ENCODE results near the gene ESD. TPM values are rescaled to one million over a fixed set of nuclear protein-coding genes. Genes with fewer than 3 reads are reported as not detected.
"Not testable (repeated sequence)": the region's sequence is repeated elsewhere in the genome, so short reads cannot be mapped to it uniquely, and the experiment has no call there.

ESD gene, protein sequence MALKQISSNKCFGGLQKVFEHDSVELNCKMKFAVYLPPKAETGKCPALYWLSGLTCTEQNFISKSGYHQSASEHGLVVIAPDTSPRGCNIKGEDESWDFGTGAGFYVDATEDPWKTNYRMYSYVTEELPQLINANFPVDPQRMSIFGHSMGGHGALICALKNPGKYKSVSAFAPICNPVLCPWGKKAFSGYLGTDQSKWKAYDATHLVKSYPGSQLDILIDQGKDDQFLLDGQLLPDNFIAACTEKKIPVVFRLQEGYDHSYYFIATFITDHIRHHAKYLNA
- 124 TPM for total RNA-seq

DNA sequence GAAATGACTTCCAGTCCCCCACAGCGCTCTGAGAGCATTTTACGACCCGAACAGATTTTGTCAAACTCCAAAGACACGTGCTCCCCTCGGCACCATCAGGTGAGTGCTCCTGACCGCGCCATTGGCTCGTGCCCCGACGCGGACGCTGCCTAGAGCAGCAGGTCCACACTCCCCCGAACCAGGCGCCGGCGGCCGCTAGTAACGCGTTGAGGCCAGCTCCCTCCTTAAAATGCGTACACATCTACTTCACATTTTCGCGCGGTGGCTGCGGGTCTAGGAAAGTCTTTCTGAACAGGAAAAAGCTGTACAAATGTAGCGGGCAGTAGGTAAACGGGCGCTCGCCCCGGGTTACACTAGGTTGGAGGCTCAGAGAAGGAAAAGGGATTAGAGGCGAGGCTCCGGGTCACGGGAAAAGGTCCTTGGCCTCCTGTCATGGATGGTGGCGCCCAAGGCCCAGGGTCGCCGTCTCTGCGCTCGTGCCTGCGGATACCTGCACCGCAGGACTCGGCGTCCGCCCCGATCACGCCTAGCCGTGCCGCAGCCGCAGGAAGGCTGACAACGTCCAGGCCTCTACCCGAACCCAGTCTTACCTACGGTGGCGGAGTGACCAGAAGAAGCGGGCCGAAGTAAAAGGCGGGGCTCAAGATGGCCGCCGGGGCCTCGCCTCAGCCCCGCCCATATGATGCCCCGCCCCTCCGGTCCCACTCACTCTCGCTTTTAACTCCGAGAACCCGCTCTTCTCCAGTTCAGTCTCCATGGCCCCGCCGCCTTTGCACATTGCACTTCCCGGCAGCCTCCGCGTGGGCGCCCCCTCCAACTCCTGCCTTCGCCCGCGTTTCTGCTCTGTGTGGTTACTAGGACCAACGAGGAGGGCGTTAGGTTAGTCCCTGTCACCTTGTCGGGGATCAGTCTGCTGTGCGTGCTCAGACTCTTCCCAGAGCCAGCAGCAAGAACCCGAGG, at the start of gene ESD:
Gene ESD, minus strand, starts transcription at position 647 of the 960 bp plus-strand sequence. CDS start 5,748 bp downstream, outside the sequence.
- DNase-seq (ENCODE audit: low spot score in 2 of 2) (peak; percentile 68 to 86), FAIRE-seq (no peak)

DNA sequence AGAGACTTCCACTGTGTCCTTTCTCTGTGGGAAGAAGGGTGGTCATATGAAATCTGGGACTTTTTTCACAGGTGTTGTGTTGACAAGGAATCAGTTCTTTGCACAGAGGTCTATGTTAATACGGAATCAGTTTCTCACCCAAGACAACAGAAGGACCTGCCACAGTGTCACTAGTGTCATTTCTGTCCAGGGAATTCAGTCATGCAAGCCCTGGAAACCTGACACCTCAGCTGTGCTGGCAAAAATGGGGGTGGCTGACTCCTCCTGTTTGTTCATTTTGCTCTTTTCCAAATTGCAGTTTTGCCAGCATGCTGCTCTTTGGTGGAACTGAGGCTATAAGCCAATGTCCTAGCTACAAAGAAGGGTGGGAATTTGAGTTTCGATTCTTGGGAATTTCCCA, 49.8 kb upstream of the ESD start:
- DNase-seq (ENCODE audit: low spot score in 2 of 2) (no peak), FAIRE-seq (no peak)

DNA sequence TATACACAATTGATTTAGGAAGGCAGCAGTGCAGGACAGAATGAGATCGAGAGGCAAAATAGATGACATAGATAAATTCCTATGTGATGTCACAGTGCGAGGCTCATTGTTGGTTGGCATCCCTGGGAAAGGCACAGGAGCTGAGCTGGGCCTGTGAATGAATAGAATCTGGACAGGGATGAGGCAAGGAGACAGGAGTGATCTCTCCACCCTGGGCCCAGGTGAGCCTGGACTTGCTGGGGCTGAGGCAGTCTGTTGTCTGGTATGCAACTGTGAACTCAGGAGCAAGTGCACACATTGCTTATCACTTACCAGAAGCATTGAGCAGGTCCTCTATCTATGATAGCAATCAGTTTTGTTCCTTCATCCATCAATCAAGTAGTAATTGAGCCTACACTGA, 48.2 kb upstream of the ESD start:
- no peak for FAIRE-seq
- no peak for DNase-seq (ENCODE audit: low spot score in 2 of 2)

DNA sequence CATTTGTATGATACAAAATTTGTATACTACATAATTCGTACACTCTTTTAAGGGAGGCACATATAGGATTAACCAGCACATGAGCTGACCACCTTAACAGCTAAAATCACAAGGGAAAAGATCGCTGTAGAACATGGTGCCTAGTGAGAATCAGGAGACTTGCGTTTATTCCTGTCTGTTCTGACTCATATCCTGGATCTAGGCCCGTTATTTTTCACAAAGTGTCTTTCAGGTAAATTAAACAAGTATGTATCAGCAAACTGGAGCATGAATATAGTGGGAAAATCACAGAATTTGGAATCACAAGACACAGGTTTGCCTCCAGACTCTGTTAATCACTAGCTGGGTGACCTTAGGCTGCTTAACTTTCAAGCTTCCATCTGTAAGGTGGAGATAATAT, 47.5 kb upstream of the ESD start:
- FAIRE-seq (no peak), DNase-seq (ENCODE audit: low spot score in 2 of 2) (no peak)

DNA sequence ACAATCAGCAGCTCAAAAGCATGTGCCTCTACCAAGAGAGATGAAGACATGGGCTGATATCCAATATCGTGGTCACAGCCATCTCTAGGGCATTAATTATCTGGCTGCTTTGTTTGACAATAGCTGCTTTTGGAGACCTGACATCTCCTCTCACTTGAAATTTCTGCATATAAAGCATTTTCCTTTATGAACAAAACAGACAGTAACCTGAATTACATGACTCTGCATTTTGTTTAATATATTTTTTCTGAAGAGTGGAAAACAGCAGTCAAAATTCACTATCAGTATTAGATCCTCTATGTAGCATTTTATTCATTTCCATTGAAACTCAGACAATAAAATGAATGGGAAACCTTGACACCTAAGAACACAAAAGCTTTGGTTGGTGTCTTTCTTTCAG, 42.4 kb upstream of the ESD start:
- FAIRE-seq (no peak), DNase-seq (ENCODE audit: low spot score in 2 of 2) (no peak)

DNA sequence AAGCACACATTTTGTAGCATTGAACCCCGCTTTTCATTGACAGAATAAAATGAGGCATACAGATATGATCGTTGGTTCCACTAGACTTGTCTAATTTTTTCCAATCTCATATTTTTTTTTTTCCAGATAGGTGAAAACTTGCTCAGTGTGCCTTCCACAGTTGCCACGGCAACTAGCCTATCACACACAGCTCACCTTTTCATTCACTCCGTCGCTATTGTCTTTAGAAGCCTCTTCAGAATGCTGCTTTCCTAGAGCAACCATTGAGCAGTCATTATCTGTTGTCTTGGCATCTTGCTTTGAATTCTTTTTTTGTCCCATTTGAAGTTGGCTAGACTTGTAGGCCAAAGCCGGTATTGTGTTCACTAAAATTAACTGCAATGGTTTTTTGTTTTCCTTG, 37.7 kb upstream of the ESD start:
- DNase-seq (ENCODE audit: low spot score in 2 of 2) = no peak

DNA sequence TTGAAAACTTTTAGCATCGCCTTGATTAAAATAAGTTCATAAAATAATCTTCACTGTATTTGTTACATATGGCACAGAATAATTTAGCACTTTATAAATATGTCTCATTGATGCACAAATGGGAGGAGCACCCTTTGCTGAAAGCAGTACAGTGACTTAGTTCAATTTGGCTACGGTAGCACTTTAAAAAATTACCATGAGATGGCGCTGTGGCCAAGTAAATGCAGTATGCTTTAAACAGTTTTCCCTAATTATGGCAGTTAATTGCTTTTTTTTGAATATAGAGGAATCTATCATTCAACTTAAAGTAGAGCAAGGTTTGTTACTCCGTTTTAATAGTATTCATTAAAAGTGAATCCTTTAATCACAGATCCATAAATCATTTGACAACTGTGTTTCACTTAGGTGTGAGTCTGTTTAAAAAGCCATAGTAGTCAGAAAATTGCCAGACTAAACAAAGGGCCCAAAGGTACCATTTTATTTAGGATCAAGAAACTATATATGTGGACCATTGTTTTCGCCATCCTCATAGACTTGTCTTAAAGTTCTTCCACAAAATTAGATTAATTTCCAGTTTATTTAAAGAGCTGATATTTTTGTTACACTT, 34.7 kb upstream of the ESD start:
- FAIRE-seq (peak; percentile 55), DNase-seq (ENCODE audit: low spot score in 2 of 2) (peak in 1 of 2 donors; percentile 10)

More for the DNA sequence above, 37.7 kb upstream of the ESD start:
- FAIRE-seq = no peak

DNA sequence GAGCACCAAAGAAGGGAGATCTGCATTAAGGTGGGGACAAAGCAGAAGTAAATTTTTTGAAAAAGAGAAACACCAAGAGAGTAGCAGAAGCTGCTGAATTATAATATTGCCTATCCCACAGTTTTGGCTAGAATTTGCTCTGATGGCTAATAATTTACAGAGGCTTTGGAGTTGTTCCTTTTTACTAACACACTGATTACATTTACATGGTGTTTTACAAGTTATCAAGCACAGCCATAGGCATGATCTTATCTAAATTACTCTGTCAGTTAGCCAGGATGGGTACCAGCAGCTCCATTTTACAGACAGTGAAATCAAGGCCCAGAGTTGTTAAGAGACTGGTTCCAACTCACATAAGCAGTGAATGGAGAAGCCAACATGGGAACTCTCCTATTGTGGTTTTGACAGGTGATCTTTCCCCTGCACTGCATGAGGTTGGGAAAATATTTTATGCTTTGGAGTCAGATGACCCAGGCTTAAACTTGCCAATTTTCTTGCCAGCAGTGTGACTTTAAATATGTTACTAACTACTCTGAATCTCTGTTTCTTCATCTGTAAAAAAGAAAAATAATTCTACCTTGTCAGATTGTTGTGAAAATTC, 33.5 kb upstream of the ESD start:
- DNase-seq (ENCODE audit: low spot score in 2 of 2) = no peak
- no peak for FAIRE-seq

DNA sequence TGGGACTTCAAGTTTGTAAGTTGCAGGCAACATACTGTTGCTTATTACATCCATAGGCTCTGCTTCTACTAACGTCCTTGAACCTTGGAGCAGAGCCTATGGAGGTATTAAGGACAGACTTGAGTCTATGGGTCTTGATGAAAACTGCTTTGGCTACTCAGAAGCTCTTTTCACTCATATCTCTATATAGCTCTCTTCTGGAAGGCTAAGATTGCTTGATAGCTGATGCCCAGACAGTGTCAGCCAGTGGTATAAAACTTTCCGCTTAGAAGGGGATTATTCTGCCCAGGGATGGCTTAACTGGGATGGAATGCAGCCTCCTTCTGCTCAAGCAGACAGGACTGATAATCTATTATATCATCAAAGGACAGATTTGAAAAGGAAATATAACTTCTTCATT, 25.6 kb upstream of the ESD start:
- DNase-seq (ENCODE audit: low spot score in 2 of 2) (no peak), FAIRE-seq (no peak)

DNA sequence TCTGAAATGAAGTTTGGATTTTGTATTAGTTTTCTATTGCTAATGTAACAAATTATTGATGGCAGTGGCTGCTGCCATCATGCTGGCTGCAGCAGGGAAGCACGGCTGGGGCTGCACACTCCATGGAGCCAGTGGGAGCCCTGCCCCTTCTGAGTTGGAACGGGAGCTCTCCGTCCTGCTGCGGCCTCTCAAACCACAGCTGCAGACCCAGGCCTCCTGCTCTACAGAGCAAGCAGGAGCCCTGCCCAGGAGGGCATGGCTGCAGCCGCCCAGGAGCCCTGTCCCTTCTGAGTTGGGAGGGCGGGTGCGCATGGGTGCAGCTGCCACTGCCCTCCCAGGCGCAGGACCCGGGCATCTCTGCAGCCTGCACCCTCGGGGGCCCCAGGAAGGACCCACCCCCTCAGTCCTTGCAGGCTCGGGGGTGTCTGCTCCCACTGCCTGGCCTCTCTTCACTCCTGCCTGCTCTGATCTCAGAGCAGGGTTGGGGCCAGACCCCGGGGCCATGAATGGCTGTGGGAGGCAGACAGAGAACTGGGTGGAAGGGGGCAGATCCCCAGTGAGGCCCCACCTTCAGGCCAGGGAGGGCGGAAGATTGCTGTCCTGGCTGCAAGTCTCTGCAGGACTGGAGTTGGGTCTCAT, 21.0 kb upstream of the ESD start:
- DNase-seq (ENCODE audit: low spot score in 2 of 2) = no peak
- no peak for FAIRE-seq

DNA sequence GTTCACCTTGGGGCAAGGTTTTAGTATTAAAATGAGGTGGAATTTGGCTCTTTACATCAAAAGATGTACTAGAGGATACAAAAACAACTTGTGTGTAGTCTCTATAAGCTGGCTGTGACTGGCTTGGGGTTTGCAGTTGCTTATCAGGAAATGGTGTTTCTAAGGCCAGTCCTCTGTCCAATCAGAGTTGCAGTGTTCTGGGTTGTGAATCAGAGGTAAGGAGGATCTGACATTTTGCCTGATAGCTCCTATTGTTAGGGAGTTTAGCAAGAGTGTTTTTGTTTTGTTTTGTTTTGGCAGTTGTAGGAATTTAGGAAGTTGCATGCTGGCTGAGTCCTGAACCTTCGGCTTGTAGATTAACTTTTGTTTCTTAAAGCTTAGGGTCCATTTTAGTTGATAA, 20.1 kb upstream of the ESD start:
- DNase-seq (ENCODE audit: low spot score in 2 of 2) = no peak
- no peak for FAIRE-seq

DNA sequence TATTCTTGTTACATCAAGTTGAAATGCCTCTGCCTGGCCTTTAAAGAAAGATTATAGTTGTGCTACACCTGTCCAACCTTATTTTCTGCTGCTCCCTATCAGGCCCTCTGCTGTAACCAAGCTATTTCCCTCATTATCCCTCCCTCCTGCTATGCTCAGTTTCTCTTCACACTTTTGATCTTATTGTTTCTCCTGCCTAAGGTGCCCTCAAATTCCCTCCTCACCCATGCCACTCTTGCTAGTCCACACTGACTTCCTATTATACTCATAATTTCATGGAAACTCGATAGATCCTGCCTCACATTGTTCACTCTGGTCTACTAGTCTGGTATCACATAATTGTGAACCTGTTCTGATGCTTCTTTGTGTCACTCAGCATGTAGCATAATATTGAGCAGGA, 19.4 kb upstream of the ESD start:
- FAIRE-seq (no peak), DNase-seq (ENCODE audit: low spot score in 2 of 2) (no peak)

DNA sequence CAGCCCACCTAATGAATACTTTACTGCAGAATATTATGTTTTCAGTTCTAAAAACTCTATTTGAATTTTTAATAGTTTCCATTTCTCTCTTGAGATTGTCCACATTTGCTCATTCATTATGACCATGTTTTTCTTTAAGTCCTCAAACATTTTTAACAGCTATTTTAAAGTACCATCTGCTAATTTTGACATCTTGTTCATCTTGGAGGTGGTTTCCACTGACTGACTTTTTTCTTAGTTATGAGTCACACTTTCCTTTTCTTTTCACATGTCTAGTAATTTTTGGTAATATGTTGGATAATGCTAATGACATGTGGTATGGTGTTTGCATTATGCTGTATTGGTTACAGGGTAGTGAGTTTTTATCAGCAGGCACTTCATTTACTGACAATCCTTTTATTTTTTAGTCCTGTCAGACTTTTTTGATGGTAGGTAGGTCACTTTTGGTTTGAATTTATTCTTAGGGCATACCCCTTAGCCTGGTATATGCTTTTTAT, 15.4 kb upstream of the ESD start:
- FAIRE-seq (no peak), DNase-seq (ENCODE audit: low spot score in 2 of 2) (no peak)

DNA sequence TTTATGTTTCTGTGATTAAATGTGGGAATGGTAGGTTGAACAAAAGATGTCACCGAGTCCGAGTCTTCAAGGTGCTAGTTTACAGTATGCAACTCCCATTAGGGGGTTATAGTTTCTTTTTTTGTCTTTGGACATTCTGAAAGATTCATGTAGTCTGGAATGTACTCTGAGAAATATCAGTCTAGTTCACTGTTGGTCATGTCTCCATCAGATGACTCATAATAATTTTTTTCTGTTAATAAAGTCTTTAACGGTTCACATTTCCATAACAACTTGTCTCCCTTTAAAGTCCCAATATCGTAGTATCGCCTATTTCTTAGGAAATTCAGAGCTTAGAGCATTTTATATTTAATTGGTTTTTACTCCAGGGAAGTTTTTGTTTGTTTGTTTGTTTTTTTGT, 13.5 kb upstream of the ESD start:
- no peak for FAIRE-seq
- no peak for DNase-seq (ENCODE audit: low spot score in 2 of 2)

DNA sequence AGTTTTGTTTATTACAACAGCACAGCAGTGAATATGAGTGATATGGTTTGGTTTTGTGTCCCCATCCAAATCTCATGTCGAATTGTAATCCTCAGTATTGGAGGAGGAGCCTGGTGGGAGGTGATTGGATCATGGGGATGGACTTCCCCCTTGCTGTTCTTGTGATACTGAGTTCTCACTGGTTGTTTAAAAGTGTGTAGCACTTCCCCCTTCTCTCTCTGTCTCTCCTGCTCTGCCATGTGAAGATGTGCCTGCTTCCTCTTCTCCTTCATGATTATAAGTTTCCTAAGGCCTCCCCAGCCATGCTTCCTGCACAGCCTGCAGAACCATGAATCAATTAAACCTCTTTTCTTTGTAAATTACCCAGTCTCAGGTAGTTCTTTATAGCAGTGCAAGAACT, 8.0 kb upstream of the ESD start:
- not testable (repeated sequence) for DNase-seq (ENCODE audit: low spot score in 2 of 2); FAIRE-seq

DNA sequence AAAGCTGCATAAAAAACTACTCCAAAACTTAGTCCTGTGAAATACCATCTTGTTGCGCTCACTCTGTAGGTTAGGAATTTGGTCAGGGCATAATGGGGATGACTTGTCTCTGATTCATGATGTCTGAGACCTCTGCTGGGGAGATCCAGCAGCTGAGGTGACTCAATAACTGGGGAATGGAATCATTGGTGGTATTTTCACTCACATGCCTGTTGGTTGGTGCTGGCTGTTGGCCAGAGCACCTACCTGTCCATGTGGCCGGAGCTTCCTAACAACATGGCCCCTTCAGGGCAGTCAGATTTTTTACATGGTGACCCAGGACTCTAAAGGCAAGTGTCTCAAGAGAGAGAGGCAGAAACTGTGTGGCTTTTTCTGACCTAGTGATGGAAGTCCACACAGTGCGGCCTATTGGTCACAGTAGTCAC, 7.4 kb upstream of the ESD start:
- DNase-seq (ENCODE audit: low spot score in 2 of 2) = no peak
- FAIRE-seq = no peak

DNA sequence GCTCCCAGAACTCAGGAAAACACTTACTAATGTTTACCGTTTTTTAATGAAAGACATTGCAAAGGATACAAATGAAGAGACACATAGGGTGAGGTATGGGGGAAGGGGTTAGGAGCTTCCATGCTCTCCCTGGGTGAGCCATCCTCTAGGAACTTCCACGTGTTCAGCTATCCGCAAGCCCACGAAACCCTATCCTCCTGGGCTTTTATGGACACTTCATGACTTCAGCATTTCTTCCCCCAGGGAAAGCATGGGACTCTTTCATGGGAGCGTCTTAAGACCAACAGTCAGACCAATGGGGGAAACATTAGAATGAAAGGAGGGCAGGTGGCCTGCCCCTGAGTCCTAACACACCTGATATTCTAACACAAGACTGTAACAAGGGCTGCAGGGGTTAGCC, 6.6 kb upstream of the ESD start:
- DNase-seq (ENCODE audit: low spot score in 2 of 2) (no peak), FAIRE-seq (no peak)

DNA sequence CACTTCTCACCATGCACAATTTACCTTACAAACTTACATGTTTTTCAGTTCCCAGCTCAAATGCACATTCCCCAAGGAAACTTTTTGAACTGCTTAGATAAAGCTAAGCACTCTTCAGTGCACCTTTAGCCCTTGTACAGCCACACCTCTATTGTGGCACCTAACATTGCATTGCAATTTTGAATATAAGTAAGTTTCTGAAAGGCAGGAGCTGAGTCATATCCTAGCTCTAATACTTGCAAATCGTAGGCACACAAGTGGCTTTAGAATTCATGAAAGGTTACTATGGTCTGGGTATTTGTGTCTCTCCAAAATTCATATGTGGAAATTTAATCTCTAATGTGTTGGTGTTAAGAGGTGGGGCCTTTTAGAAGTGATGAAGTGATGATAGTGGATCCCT, 4.9 kb upstream of the ESD start:
- DNase-seq (ENCODE audit: low spot score in 2 of 2) = no peak
- no peak for FAIRE-seq

DNA sequence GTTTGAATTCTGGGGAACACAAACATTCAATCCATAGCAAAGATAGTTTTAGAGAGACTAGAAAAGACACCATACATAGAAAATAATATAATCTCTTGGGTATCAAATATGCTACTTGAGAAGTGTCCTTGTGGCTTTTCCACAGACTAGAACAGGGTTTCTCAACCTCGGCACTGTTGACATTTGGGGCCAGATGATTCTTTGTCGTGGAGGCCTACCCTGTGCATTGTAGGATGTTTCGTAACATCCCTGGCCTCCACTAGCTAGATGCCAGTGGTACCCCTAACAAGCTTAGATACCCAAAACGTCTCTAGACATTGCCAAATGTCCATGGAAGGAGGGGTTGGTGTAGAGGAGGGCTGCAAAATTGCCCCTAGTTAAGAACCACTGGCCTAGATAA, 2.2 kb upstream of the ESD start:
- DNase-seq (ENCODE audit: low spot score in 2 of 2) (no peak), FAIRE-seq (no peak)

DNA sequence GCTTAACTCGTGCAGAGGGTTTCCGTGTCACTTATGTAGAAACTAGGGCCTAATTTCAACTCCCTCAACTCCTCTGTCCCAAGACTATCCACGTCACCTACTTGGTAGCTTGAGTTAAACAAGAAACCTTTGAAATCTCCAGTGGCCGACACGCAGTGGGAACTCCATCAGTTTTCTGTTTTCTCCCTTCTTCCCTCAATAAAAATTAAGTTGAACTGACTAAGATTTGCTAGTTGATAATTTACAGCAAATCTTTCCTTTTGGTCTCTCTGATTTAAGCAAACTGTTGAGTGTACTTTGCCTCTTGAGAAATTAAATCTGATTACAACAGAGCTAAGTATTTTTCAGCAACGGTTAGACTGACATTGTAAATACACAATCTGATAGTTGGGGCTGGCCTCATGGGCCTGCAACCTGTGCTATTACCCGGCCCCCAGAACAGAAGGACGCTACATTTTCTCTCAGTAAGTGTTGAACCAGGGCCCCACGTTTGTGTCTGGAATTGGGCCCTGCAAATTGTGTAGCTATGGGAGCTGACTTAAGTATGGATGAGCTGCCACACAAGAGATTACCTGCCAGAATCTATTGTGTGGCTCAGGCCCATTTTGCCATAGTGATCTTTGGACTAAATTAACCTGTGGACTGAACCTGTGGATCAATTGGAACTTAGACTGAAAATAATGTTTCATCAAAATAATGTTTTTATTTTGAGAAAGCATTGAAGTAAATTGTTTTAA, 708 bp upstream of the ESD start:
- FAIRE-seq = no peak
- DNase-seq (ENCODE audit: low spot score in 2 of 2) = no peak

Data from frontal cortex (tissue), 4 donors.